Activated naive CD4-positive, alpha-beta T cell treated with Interleukin-2 at 50 U/mL for 16 hours (primary cell): Measurements from ENCODE around the gene RASL10A.

ENCODE experiments used
- DNase-seq: peaks from one replicate; pipeline ENCODE4 v3.0.0-alpha.2; 2020

RASL10A gene

DNA sequence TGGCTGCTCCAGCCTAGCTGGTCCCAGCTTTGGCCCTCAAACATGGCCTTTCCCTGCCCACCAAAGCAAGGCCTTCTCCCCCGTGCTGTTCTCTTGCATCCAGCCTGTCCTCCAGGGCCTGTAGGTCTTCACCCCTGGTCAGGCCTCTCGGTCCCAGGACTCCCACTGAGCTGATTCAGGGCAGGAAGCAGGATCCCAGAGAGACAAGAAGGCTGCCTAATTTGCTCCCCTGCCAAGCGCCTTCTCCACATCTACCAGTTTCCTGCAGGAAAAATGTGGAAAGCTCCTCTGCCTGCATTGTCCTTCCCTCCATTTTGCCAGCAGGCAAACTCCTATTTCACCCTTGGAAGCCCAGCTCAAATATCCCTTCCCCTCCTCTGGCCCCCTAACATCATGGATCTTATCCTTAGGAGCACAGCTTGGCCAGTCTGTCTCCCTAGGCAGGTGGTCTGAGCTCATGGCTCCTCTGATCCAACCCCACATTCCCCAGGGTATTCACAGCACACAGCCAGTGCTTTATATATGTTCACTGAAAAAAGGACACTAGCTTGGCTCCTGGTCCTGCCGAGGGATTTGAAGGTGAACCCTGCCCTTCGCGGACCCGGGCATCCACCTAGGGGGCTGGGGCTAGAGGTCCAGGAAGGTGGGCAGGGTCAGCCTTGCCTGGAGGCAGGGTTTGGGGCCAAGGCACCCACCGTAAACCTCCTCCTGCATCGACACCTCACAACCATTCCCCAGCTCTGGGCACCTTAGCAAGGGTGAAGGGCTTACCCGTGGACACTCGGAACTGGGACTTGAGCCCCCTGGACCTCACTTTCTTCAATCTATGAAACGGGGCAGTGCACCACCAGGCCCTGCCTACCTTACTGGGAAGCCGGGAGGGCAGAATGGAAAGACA, 48.7 kb downstream of the RASL10A start:
- no peak for DNase-seq

DNA sequence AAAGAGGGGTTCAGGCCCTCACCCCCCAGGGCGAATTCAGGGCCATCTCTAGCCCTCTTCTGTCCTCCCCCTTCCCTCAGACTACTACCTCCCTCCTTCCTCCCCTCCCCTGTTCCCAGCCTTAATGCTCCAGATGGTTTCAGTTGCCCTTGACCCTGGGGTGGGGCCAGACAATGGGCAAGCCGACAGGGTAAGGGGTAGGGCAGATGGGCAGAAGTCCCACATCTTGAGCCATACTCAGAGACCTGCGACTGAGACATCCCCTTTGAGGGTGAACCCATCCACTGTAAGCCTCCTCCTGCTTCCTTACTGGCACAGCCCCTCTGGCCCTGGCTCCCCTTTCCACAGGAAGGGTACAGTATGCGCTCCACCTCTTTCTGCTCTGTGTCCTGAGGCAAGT, 49.6 kb downstream of the RASL10A start:
- DNase-seq = no peak

DNA sequence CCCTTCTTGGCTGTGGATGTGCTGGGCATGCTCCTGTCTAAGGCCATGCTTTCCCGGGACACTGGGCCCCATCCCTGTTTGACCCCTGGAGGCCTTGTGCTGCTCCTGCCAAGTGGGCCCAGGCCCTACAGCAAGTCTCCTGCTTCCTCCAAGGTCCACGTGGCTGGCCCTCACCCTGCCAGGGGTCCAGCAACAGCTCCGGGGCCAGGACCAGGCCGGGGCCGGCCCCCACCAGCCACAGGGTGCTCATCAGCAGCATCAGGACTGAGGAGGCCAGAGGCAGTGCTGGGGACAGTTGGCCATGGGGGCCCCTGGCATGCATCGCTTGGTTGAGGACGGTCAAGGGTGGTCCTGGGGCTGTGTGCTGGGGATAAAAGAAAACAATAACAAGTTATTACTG, 50.2 kb downstream of the RASL10A start:
- DNase-seq = no peak

DNA sequence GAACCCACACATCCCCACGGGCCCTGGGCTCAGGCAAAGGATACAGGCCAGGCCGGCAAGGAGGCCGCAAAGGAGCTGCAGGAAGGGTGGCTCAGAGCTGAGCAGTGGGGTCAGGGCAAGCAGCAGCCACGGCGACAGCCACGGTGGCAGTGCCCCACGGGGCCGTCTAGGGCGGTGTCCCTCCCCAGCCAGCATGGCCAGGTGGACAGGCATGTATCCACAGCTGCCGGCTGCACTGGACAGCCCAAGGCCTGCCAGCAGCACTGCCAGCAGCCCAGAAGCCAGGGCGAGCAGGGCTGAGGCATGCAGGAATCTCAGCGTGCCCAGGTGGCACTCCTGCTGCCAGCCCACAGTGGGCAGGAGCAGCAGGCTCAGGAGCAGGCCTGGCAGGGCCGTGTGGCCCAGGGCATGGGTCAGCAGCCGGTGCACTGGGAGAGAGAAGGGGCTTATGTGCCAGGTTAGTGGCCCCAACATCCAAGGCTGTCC, 51.7 kb downstream of the RASL10A start:
- no peak for DNase-seq
